GM12878 (cell line): ENCODE measurements around the gene ZNF502. TPM values are rescaled to one million over a fixed set of nuclear protein-coding genes. Genes with fewer than 3 reads are reported as not detected.

Source experiments
- BHLHE40 ChIP-seq, 2 experiments: fragments of 450-650 bp in 1 of 2; IDR thresholded peaks; 2 replicates each; pipeline ENCODE4 v1.6.1; 2011 to 2017; ENCODE audit warnings: low read depth in 2 of 2, borderline replicate concordance in 1 of 2, improper control_type of control experiment in 1 of 2, low read length in 1 of 2, mild to moderate bottlenecking in 1 of 2
- CEBPB ChIP-seq, 2 experiments: fragments of 150-350 bp in 1 of 2; IDR thresholded peaks; 2 replicates each; pipeline ENCODE4 v1.6.1; 2012 to 2014; ENCODE audit warnings: low read depth in 2 of 2, low read length in 2 of 2, borderline replicate concordance in 1 of 2, inconsistent platforms in 1 of 2
- CHD4 ChIP-seq: fragments of 200-600 bp; sonication (generic); IDR thresholded peaks from 2 replicates; pipeline ENCODE4 v1.6.1; 2016; ENCODE audit warnings: mild to moderate bottlenecking
- FOS ChIP-seq: IDR thresholded peaks from 3 replicates; pipeline ENCODE4 v1.6.1; 2011; ENCODE audit warnings: borderline replicate concordance; ENCODE audit not compliant: insufficient read length; ENCODE audit errors: extremely low read depth
- MAX ChIP-seq: IDR thresholded peaks from 2 replicates; pipeline ENCODE4 v1.6.1; 2012; ENCODE audit warnings: low read depth, low read length, improper control_type of control experiment
- NFYA ChIP-seq: IDR thresholded peaks from 2 replicates; pipeline ENCODE4 v1.6.1; 2011; ENCODE audit warnings: low read depth, mild to moderate bottlenecking, low read length, improper control_type of control experiment, borderline replicate concordance
- POLR2AphosphoS5 ChIP-seq: IDR thresholded peaks from 2 replicates; pipeline ENCODE4 v1.6.1; 2011; ENCODE audit warnings: mild to moderate bottlenecking, low read length, inconsistent platforms
- ZNF622 ChIP-seq: fragments of 450-650 bp; IDR thresholded peaks from 2 replicates; pipeline ENCODE4 v1.6.1; 2017; ENCODE audit warnings: mild to moderate bottlenecking, inconsistent platforms
- polyA plus RNA-seq, 11 experiments: library from polyadenylated mRNA; depleted of rRNA in 4 of 11; unstranded in 6 of 11; stranded (reverse) in 5 of 11; fragments of >200 nt; fragmentation: Nextera tagmentation in 4 of 11; fragmentation: Illumina TruSeq in 1 of 11; extraction: Ambion mirVana in 4 of 11; extraction: Trizol in 1 of 11; gene quantifications; 1 replicate in 1 of 11; 2 replicates in 10 of 11; pipeline versions ENCODE4 v1.2.1 to v1.2.3, GENCODE V29; 2011 to 2016; ENCODE audit warnings: inconsistent platforms in 2 of 11, missing spikeins in 2 of 11, low read depth in 1 of 11
- total RNA-seq, 4 experiments: library from RNA; depleted of rRNA in 3 of 4; stranded (reverse); fragments of >200 nt in 3 of 4; fragmentation: Illumina TruSeq in 1 of 4; extraction: Trizol in 1 of 4; gene quantifications; 2 replicates each; pipeline versions ENCODE4 v1.2.1 to v1.2.3, GENCODE V29; 2013 to 2021
- TF ChIP-seq, protein P1 (sequence below): fragments of 450-650 bp; formaldehyde crosslinking; IDR thresholded peaks from 2 replicates; pipeline ENCODE4 v1.5.0; 2022; ENCODE audit warnings: mild to moderate bottlenecking, missing genetic modification characterization
- TF ChIP-seq, protein P2 (sequence below): fragments of 450-650 bp; formaldehyde crosslinking; IDR thresholded peaks from 2 replicates; pipeline ENCODE4 v1.4.0; 2020; ENCODE audit warnings: mild to moderate bottlenecking, moderate library complexity
- TF ChIP-seq, protein P3 (sequence below): IDR thresholded peaks from 2 replicates; pipeline ENCODE4 v1.6.1; 2012; ENCODE audit warnings: low read depth, low read length, improper control_type of control experiment
- TF ChIP-seq, protein P4 (sequence below): fragments of 450-650 bp; formaldehyde crosslinking; IDR thresholded peaks from 2 replicates; pipeline ENCODE4 v1.4.0; 2022; ENCODE audit warnings: mild to moderate bottlenecking, moderate library complexity
- TF ChIP-seq, protein P5 (sequence below): IDR thresholded peaks from 2 replicates; pipeline ENCODE4 v1.6.1; 2012; ENCODE audit warnings: low read depth, low read length, improper control_type of control experiment

The ZNF502 gene
- total and polyA plus RNA-seq, 10 of the 15 experiments (the other 5 are each of a cell fraction or from before 2014, with no cell fraction given) = 0.39 to 1.7 (median 1.1) TPM

DNA sequence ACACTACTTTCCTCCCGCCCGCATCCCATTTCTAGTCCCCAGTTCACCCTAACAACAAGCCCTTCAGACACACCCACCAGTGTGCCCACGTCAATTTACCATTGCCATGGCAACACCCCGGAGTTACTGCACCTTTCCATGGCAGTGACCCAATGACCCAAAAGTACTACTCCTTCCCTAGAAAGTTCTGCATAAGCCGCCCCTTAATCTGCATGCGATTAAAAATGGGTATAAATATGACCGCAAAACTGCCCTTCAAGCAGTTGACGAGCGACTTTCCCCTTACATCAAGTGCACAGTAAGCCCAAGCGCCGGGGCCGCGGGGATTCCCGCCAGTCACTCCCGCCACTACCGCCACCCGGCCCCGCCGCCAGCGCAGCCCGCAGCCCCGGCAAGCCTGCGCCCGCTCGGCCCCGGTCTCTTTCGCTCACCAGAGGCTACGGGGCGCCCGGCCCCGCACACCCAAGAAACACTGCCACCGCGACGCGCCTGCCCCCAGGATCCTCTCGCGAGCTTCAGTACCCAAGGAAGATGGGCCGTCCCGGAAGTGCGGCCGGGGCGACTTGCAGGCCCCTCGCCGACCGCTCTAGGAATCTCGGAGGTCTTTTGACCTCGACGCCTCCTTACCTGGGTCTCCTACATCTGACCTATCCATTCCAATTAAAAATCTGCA is 27.2 kb upstream of the ZNF502 start (continued):
- TF ChIP-seq FOS = no peak
- TF ChIP-seq, protein P1, sequence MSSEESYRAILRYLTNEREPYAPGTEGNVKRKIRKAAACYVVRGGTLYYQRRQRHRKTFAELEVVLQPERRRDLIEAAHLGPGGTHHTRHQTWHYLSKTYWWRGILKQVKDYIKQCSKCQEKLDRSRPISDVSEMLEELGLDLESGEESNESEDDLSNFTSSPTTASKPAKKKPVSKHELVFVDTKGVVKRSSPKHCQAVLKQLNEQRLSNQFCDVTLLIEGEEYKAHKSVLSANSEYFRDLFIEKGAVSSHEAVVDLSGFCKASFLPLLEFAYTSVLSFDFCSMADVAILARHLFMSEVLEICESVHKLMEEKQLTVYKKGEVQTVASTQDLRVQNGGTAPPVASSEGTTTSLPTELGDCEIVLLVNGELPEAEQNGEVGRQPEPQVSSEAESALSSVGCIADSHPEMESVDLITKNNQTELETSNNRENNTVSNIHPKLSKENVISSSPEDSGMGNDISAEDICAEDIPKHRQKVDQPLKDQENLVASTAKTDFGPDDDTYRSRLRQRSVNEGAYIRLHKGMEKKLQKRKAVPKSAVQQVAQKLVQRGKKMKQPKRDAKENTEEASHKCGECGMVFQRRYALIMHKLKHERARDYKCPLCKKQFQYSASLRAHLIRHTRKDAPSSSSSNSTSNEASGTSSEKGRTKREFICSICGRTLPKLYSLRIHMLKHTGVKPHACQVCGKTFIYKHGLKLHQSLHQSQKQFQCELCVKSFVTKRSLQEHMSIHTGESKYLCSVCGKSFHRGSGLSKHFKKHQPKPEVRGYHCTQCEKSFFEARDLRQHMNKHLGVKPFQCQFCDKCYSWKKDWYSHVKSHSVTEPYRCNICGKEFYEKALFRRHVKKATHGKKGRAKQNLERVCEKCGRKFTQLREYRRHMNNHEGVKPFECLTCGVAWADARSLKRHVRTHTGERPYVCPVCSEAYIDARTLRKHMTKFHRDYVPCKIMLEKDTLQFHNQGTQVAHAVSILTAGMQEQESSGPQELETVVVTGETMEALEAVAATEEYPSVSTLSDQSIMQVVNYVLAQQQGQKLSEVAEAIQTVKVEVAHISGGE (CRISPR knock-in tag) = no peak
- no peak for TF ChIP-seq NFYA
- TF ChIP-seq, protein P2, sequence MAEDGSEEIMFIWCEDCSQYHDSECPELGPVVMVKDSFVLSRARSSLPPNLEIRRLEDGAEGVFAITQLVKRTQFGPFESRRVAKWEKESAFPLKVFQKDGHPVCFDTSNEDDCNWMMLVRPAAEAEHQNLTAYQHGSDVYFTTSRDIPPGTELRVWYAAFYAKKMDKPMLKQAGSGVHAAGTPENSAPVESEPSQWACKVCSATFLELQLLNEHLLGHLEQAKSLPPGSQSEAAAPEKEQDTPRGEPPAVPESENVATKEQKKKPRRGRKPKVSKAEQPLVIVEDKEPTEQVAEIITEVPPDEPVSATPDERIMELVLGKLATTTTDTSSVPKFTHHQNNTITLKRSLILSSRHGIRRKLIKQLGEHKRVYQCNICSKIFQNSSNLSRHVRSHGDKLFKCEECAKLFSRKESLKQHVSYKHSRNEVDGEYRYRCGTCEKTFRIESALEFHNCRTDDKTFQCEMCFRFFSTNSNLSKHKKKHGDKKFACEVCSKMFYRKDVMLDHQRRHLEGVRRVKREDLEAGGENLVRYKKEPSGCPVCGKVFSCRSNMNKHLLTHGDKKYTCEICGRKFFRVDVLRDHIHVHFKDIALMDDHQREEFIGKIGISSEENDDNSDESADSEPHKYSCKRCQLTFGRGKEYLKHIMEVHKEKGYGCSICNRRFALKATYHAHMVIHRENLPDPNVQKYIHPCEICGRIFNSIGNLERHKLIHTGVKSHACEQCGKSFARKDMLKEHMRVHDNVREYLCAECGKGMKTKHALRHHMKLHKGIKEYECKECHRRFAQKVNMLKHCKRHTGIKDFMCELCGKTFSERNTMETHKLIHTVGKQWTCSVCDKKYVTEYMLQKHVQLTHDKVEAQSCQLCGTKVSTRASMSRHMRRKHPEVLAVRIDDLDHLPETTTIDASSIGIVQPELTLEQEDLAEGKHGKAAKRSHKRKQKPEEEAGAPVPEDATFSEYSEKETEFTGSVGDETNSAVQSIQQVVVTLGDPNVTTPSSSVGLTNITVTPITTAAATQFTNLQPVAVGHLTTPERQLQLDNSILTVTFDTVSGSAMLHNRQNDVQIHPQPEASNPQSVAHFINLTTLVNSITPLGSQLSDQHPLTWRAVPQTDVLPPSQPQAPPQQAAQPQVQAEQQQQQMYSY (CRISPR knock-in tag) = no peak
- TF ChIP-seq ZNF622 = no peak
- TF ChIP-seq BHLHE40 (IDR thresholded peaks at IDR 0.05; ENCODE audit: borderline replicate concordance in 1 of 2, low read depth in 2 of 2, low read length in 1 of 2) = peak in 1 of 2 experiments; percentile 42; a peak in 1 of 4 replicates
- 0 out of 2 replicates have a peak, but pooled peaks have one; percentile 43 for TF ChIP-seq MAX
- no peak for TF ChIP-seq CEBPB (IDR thresholded peaks at IDR 0.05; ENCODE audit: borderline replicate concordance in 1 of 2, low read depth in 2 of 2, low read length in 2 of 2)
- TF ChIP-seq, protein P3, sequence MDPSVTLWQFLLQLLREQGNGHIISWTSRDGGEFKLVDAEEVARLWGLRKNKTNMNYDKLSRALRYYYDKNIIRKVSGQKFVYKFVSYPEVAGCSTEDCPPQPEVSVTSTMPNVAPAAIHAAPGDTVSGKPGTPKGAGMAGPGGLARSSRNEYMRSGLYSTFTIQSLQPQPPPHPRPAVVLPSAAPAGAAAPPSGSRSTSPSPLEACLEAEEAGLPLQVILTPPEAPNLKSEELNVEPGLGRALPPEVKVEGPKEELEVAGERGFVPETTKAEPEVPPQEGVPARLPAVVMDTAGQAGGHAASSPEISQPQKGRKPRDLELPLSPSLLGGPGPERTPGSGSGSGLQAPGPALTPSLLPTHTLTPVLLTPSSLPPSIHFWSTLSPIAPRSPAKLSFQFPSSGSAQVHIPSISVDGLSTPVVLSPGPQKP = 0 out of 2 replicates have a peak, but pooled peaks have one; percentile 46
- TF ChIP-seq, protein P4, sequence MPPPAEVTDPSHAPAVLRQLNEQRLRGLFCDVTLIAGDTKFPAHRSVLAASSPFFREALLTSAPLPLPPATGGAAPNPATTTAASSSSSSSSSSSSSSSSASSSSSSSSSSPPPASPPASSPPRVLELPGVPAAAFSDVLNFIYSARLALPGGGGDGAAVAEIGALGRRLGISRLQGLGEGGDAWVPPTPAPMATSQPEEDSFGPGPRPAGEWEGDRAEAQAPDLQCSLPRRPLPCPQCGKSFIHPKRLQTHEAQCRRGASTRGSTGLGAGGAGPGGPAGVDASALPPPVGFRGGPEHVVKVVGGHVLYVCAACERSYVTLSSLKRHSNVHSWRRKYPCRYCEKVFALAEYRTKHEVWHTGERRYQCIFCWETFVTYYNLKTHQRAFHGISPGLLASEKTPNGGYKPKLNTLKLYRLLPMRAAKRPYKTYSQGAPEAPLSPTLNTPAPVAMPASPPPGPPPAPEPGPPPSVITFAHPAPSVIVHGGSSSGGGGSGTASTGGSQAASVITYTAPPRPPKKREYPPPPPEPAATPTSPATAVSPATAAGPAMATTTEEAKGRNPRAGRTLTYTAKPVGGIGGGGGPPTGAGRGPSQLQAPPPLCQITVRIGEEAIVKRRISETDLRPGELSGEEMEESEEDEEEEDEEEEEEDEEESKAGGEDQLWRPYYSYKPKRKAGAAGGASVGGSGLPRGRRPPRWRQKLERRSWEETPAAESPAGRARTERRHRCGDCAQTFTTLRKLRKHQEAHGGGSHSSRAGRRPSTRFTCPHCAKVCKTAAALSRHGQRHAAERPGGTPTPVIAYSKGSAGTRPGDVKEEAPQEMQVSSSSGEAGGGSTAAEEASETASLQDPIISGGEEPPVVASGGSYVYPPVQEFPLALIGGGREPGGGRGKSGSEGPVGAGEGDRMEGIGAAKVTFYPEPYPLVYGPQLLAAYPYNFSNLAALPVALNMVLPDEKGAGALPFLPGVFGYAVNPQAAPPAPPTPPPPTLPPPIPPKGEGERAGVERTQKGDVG (CRISPR knock-in tag) = no peak
- TF ChIP-seq CHD4 = no peak
- peak; percentile 62; the same call in 1 of the 2 replicates for TF ChIP-seq POLR2AphosphoS5
- TF ChIP-seq, protein P5, sequence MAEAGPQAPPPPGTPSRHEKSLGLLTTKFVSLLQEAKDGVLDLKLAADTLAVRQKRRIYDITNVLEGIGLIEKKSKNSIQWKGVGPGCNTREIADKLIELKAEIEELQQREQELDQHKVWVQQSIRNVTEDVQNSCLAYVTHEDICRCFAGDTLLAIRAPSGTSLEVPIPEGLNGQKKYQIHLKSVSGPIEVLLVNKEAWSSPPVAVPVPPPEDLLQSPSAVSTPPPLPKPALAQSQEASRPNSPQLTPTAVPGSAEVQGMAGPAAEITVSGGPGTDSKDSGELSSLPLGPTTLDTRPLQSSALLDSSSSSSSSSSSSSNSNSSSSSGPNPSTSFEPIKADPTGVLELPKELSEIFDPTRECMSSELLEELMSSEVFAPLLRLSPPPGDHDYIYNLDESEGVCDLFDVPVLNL = no peak
